ENCODE results near the gene PIEZO1. TPM values are rescaled to one million over a fixed set of nuclear protein-coding genes. Genes with fewer than 3 reads are reported as not detected.

The PIEZO1 gene
- total RNA-seq, result 100 to 1,000 TPM; 107 to 535 (median 239) TPM

- no peaks in the 10 kb centered on the region for H3K9me3 ChIP-seq
- WGBS, 2 donors, result 10 to 18% methylated on average over 9 to 35 of the region's 110 CpGs
- no peaks in the 10 kb centered on the region for H3K36me3 ChIP-seq
- TF ChIP-seq POLR2AphosphoS5 (IDR thresholded peaks at IDR 0.05) (peak; percentile 38 to 70), EP300 (IDR thresholded peaks at IDR 0.05) (no peak), POLR2A (IDR thresholded peaks at IDR 0.05) (peak in 2 of 4 donors; percentile 47 to 76), CTCF (IDR thresholded peaks at IDR 0.05) (peak; percentile 89 to 99 (median 97))
- peak within 1 kb of the TSS; percentile 67 to 95 (median 92) for H3K4me3 ChIP-seq
- H3K27me3 ChIP-seq, result no peaks in the 10 kb centered on the region
- H3K27ac ChIP-seq, result peak within 1 kb of the TSS; percentile 92 to 97 (median 95)
- peak; percentile 75 to 97 for DNase-seq
- peak; percentile 61 to 82 for ATAC-seq (ENCODE audit: low FRiP score in 2 of 2)
- H3K4me1 ChIP-seq, result peaks cover 41 to 50% (median 46%) of the 10 kb centered on the region in 4 donors
Measured at GRCh38 chr16:88785106-88785924, at the start of gene PIEZO1. Gene PIEZO1, minus strand, starts transcription at chr16:88785220. Its CDS starts 256 bp downstream, at chr16:88784964.

GRCh38 chr16:88834670-88835069 is 49.6 kb upstream of the PIEZO1 start:
- no peaks in the 10 kb centered on the region for H3K27me3 ChIP-seq
- TF ChIP-seq POLR2A (IDR thresholded peaks at IDR 0.05), result no peak
- TF ChIP-seq POLR2AphosphoS5 (IDR thresholded peaks at IDR 0.05), result no peak
- TF ChIP-seq EP300 (IDR thresholded peaks at IDR 0.05), result no peak
- no peak for TF ChIP-seq CTCF (IDR thresholded peaks at IDR 0.05)
- no peak for ATAC-seq (ENCODE audit: low FRiP score in 2 of 2)
- no peak overlapping the region for H3K4me3 ChIP-seq
- H3K27ac ChIP-seq, result no peak overlapping the region
- H3K4me1 ChIP-seq, result peaks cover 0 to 2% (median 0%) of the 10 kb centered on the region in 4 donors
- DNase-seq, result peak in 1 of 2 donors; percentile 57
- WGBS, 2 donors, result 92 to 100% methylated on average over 3 to 12 of the region's 13 CpGs
- no peaks in the 10 kb centered on the region for H3K9me3 ChIP-seq
- peaks cover 0 to 40% (median 29%) of the 10 kb centered on the region in 4 donors for H3K36me3 ChIP-seq

GRCh38 chr16:88833086-88833485 is 48.1 kb upstream of the PIEZO1 start:
- no peaks in the 10 kb centered on the region for H3K27me3 ChIP-seq
- WGBS, 2 donors, result 93 to 97% methylated on average over 13 of the region's 13 CpGs
- no peak overlapping the region for H3K4me3 ChIP-seq
- H3K9me3 ChIP-seq, result no peaks in the 10 kb centered on the region
- H3K4me1 ChIP-seq, result peaks cover 0 to 3% (median 0%) of the 10 kb centered on the region in 4 donors
- DNase-seq (peak in 1 of 2 donors; percentile 55), ATAC-seq (ENCODE audit: low FRiP score in 2 of 2) (no peak)
- peaks cover 0 to 39% (median 30%) of the 10 kb centered on the region in 4 donors for H3K36me3 ChIP-seq
- H3K27ac ChIP-seq, result no peak overlapping the region
- TF ChIP-seq POLR2A (IDR thresholded peaks at IDR 0.05) (no peak), EP300 (IDR thresholded peaks at IDR 0.05) (no peak), POLR2AphosphoS5 (IDR thresholded peaks at IDR 0.05) (no peak), CTCF (IDR thresholded peaks at IDR 0.05) (no peak)

GRCh38 chr16:88831838-88832237 is 46.8 kb upstream of the PIEZO1 start:
- no peak overlapping the region for H3K4me3 ChIP-seq
- H3K36me3 ChIP-seq, result peaks cover 0 to 40% (median 31%) of the 10 kb centered on the region in 4 donors
- H3K27ac ChIP-seq, result no peak overlapping the region
- H3K27me3 ChIP-seq, result no peaks in the 10 kb centered on the region
- ATAC-seq (ENCODE audit: low FRiP score in 2 of 2) (no peak), DNase-seq (peak in 1 of 2 donors; percentile 46)
- TF ChIP-seq POLR2A (IDR thresholded peaks at IDR 0.05) (no peak), CTCF (IDR thresholded peaks at IDR 0.05) (no peak), POLR2AphosphoS5 (IDR thresholded peaks at IDR 0.05) (no peak), EP300 (IDR thresholded peaks at IDR 0.05) (no peak)
- peaks cover 0 to 3% (median 0%) of the 10 kb centered on the region in 4 donors for H3K4me1 ChIP-seq
- H3K9me3 ChIP-seq, result no peaks in the 10 kb centered on the region
- 88 to 92% methylated on average over 10 to 13 of the region's 13 CpGs for WGBS, 2 donors
